Measurements from ENCODE around the gene ATP6V0A1. TPM values are rescaled to one million over a fixed set of nuclear protein-coding genes. Genes with fewer than 3 reads are reported as not detected.

Gene ATP6V0A1
- total RNA-seq, 1 donor from 2014 or later = 20.0 TPM

DNA sequence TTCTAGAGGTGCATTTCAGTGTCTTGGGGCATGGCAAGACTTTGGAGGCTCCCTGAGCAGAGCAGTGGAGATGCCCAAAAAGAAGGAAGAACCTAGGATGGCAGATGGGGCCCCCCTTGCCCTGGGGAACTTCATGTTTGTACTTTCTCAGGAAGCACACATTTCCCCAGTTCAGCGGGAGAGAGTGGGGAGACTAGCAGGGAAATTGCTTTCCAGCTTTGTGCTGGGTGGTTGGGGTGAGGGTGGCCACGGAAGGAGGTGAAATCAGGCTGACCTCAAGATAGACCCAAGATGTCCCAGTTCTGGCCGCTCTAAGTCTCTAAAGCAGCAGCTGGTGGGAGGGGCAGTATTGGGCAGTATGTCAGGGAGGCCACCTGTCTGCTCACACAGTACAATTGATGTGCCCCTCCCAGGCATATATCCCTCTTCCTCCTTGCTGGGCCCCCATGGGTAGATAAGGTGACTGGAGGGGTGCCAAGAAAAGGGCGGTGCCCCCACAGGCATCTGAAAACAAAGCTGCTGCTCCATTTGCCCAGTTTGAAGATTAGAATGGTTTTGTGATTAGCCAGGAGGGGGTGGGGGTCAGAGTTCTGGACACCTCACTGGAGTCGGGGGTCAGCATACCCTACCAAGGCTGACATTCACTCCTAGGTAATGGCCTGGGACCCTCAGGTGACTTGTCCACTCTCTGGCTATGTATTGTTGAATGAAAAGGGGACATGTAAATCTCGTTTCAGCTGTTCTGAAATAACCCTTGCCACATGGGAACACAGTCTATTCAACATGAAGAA, 60.3 kb downstream of the ATP6V0A1 start:
- peak; percentile 18 for DNase-seq (ENCODE audit: low read depth)
- peaks cover 7% of the 10 kb centered on the region for H3K36me3 ChIP-seq (ENCODE audit: control insufficient read depth, insufficient read depth, low read length)
- H3K4me3 ChIP-seq (ENCODE audit: low read depth, low read length) = no peak overlapping the region
- no peaks in the 10 kb centered on the region for H3K27me3 ChIP-seq (ENCODE audit: control insufficient read depth, insufficient read depth, low read length)
- TF ChIP-seq, protein P1, sequence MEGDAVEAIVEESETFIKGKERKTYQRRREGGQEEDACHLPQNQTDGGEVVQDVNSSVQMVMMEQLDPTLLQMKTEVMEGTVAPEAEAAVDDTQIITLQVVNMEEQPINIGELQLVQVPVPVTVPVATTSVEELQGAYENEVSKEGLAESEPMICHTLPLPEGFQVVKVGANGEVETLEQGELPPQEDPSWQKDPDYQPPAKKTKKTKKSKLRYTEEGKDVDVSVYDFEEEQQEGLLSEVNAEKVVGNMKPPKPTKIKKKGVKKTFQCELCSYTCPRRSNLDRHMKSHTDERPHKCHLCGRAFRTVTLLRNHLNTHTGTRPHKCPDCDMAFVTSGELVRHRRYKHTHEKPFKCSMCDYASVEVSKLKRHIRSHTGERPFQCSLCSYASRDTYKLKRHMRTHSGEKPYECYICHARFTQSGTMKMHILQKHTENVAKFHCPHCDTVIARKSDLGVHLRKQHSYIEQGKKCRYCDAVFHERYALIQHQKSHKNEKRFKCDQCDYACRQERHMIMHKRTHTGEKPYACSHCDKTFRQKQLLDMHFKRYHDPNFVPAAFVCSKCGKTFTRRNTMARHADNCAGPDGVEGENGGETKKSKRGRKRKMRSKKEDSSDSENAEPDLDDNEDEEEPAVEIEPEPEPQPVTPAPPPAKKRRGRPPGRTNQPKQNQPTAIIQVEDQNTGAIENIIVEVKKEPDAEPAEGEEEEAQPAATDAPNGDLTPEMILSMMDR (IDR thresholded peaks at IDR 0.05; ENCODE audit: insufficient read depth, low read length, severe bottlenecking) = no peak
- no peak for FAIRE-seq

DNA sequence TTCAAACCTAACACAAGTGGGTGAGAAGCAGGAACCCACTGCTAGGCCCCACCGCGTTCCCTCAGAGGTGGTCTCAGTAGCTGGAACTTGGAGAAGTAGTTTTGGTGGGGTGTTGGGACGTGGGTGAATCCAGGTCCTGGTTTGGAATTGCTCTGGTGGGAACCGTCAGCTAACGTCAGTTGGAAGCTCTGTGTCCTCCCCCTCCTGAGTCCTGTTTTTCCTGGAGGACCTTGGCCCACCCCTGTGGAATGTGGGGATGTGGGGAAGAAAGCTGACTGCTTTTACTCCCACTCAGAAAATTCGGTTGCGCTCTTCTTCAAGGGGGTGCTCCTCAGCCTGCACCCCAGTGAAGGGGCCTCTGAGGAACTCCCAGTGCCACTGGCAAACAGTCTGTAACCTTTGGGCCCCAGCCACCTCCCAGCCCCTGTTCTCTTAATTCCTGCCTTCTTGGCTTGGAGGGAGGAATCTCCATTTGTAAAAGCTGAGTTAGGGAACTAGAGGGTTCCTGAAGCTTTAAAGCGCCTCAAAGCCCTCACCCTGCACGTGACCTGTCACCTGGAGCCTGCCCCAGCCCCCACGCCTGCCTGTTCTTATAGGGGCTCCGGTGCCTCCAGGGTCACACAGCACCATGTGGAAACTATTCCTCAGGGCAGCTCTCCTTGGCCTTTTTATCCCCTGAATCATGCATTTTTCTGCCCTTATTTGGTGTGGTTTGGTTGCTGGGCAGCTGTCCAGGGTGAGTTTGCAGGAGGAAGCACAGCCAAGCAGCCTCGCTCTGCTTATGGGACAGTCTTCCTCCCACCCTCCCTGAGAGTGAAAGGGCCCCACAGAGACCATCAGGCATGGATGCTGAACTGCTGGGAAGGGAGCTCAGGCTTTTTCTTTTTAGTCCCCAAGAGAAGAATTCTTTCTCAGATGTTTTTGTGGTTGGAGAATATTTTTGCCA, 61.1 kb downstream of the ATP6V0A1 start:
- Histone ChIP-seq H3K27me3 (ENCODE audit: control insufficient read depth, insufficient read depth, low read length) (no peaks in the 10 kb centered on the region), H3K4me3 (ENCODE audit: low read depth, low read length) (no peak overlapping the region), H3K36me3 (ENCODE audit: control insufficient read depth, insufficient read depth, low read length) (peaks cover 7% of the 10 kb centered on the region)
- DNase-seq (ENCODE audit: low read depth) = peak; percentile 89
- TF ChIP-seq, protein P1 (IDR thresholded peaks at IDR 0.05; ENCODE audit: insufficient read depth, low read length, severe bottlenecking) = no peak
- no peak for FAIRE-seq

DNA sequence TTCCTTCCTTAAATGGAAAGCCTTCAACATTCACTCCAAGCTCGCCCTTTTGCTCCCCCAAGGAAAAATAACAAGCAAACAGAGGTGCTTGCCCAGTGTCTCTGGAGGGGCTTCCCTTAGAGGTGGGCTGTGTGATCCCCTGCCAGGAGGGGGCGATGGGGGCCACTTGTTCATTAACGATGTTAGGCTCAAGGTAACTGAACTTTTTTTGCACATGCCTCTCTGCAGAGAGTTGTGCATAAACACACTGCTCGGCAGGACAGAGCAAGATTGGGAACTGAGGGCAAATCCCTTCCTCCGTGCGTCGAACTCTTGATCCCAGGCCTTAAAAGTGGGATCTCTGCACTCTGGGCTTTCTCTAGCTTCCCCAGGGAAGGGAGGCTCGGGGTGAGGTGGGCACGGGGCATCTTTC, 61.9 kb downstream of the ATP6V0A1 start:
- Histone ChIP-seq H3K4me3 (ENCODE audit: low read depth, low read length) (no peak overlapping the region), H3K36me3 (ENCODE audit: control insufficient read depth, insufficient read depth, low read length) (peaks cover 7% of the 10 kb centered on the region), H3K27me3 (ENCODE audit: control insufficient read depth, insufficient read depth, low read length) (no peaks in the 10 kb centered on the region)
- DNase-seq (ENCODE audit: low read depth) (no peak), FAIRE-seq (no peak)
- TF ChIP-seq, protein P1 (IDR thresholded peaks at IDR 0.05; ENCODE audit: insufficient read depth, low read length, severe bottlenecking) = peak; percentile 33

DNA sequence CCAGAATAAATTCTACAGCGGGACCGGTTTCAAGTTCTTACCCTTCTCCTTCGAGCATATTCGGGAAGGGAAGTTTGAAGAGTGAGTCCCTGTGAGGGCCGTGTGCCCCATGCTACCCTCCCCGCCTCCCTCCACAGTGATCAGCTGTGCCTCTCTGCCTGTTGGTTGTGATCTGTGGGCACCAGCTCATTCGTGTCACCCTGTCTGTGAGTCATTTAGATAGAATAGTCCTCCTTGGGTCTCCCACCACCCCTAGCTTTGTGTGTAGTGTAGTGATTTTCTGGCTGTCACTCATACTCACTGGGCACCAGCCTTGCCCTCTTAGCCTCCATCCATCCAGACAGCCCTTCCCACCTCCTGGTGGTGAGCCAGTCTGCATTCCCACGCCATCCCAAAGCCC, 62.4 kb downstream of the ATP6V0A1 start:
- H3K27me3 ChIP-seq (ENCODE audit: control insufficient read depth, insufficient read depth, low read length) = no peaks in the 10 kb centered on the region
- FAIRE-seq (no peak), DNase-seq (ENCODE audit: low read depth) (no peak)
- no peak overlapping the region for H3K4me3 ChIP-seq (ENCODE audit: low read depth, low read length)
- peaks cover 7% of the 10 kb centered on the region for H3K36me3 ChIP-seq (ENCODE audit: control insufficient read depth, insufficient read depth, low read length)
- TF ChIP-seq, protein P1 (IDR thresholded peaks at IDR 0.05; ENCODE audit: insufficient read depth, low read length, severe bottlenecking) = no peak

DNA sequence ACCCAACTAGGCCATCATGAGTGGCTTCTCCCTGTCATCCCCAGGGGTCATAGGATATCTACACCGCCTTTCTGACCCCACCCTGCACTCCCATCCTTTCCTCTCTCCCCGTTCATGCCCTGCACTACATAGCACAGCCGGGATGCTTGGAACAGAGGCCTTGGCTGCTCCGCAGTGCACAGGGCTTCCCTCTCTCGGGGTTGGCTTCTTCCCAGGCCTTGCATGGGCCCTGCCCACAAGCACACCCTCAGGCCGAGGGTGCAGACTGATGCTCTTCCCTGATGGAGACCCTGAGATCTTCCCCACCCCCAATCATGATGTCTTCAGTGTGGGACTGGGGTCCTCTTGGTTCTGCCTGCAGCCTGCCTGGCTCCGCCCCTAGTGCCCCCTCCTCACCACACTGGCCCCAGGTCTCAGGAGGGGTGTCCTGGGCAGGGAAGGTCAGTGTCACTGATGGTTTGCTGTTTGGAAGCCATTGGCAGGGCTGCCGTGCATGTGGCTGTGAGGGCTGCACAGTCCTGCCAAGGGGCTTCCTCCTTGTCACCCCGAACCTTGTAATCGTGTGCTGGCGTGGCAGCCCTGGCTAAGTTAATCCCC, 63.1 kb downstream of the ATP6V0A1 start:
- no peak for DNase-seq (ENCODE audit: low read depth)
- Histone ChIP-seq H3K36me3 (ENCODE audit: control insufficient read depth, insufficient read depth, low read length) (peaks cover 7% of the 10 kb centered on the region), H3K4me3 (ENCODE audit: low read depth, low read length) (no peak overlapping the region), H3K27me3 (ENCODE audit: control insufficient read depth, insufficient read depth, low read length) (no peaks in the 10 kb centered on the region)
- no peak for FAIRE-seq
- TF ChIP-seq, protein P1 (IDR thresholded peaks at IDR 0.05; ENCODE audit: insufficient read depth, low read length, severe bottlenecking) = no peak
